ENCODE results near the gene ZNF594.
"Not testable (repeated sequence)": the region's sequence is repeated elsewhere in the genome, so short reads cannot be mapped to it uniquely, and the experiment has no call there.

DNA sequence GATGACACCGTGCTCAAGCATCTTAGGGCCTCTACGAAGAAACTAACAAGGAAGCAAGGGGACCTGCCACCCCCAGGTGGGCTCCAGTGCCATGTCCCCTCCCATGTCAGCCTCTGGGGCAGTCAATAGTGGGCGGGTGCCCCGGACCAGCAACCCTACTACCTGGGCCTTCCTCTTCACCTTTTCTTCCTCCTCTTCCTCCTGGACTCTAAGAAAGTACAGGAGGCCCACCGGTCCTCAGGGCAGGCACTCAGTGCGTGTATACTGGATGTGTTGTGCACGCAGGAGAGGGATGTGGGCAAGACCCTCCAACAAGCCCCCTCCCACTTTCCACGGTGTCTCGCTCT lies 53.5 kb downstream of the ZNF594 start:
- TF ChIP-seq, protein P1, sequence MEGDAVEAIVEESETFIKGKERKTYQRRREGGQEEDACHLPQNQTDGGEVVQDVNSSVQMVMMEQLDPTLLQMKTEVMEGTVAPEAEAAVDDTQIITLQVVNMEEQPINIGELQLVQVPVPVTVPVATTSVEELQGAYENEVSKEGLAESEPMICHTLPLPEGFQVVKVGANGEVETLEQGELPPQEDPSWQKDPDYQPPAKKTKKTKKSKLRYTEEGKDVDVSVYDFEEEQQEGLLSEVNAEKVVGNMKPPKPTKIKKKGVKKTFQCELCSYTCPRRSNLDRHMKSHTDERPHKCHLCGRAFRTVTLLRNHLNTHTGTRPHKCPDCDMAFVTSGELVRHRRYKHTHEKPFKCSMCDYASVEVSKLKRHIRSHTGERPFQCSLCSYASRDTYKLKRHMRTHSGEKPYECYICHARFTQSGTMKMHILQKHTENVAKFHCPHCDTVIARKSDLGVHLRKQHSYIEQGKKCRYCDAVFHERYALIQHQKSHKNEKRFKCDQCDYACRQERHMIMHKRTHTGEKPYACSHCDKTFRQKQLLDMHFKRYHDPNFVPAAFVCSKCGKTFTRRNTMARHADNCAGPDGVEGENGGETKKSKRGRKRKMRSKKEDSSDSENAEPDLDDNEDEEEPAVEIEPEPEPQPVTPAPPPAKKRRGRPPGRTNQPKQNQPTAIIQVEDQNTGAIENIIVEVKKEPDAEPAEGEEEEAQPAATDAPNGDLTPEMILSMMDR (IDR thresholded peaks at IDR 0.05 in 4 of 5, conservative IDR thresholded peaks at IDR 0.05 in 1 of 5), result not testable (repeated sequence)
- TF ChIP-seq POLR2A (IDR thresholded peaks at IDR 0.05), result not testable (repeated sequence)
